ENCODE results near the gene GDPD4.

DNA sequence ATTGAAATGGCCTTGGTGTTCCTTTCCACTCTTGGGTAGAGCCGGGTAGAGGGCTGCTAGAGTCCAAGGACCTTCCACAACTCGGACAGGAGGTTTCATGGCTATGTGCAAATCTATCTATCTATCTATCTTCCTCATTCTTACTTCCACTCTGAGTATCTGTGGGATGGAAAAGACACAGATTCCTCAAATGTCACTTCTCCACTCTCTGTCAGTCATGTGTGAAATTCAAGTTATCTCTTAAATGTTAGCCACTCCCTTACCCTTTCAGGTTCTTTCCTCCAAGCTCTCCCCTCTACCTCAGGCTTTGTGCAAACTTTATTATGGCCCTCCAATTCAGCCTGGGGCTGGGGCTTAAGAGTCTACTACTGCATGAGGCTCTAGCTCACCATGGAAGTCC is 84.3 kb downstream of the GDPD4 start:
- TF ChIP-seq CTCF (conservative IDR thresholded peaks at IDR 0.05; ENCODE audit: low read depth, low read length) (no peak), EZH2 (IDR thresholded peaks at IDR 0.05; ENCODE audit: low read length, unreplicated experiment) (no peak), EZH2phosphoT487 (IDR thresholded peaks at IDR 0.05; ENCODE audit: borderline replicate concordance, low read length) (no peak)

Measured in PC-3 (cell line).